ENCODE data around the gene KIAA1217. TPM values are rescaled to one million over a fixed set of nuclear protein-coding genes. Genes with fewer than 3 reads are reported as not detected.

The KIAA1217 gene
- polyA plus RNA-seq, 2 of the 4 experiments (the other 2 are of a cell fraction) = 1.5 to 2.7 TPM

DNA sequence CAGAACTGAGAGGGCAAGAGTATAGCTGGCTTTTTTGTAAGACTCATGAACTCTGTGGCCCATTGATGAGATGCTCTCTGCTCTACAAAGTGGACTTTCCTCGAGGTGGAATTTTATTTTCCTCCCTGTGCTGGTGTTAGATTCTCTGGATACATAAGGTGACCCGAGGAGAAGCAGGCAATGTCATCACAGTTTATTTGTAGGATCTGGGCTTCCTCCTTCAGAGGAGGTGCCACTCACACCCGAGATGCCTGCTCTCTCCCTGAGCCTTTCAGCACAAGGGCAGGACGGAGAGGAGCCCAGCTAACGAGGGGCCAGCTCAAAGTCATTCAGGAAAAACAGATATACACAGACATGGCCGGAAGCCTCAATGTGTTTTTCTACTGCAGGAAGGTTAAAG is 103.0 kb downstream of the KIAA1217 start (continued):
- TF ChIP-seq REST (IDR thresholded peaks at IDR 0.05) = no peak
- TF ChIP-seq TP53 (CRISPR knock-in tag; IDR thresholded peaks at IDR 0.05) = no peak
- TF ChIP-seq MAZ (IDR thresholded peaks at IDR 0.05; ENCODE audit: borderline replicate concordance, low read depth, low read length) = no peak
- TF ChIP-seq EP300 (IDR thresholded peaks at IDR 0.05) = no peak
- TF ChIP-seq BHLHE40 (IDR thresholded peaks at IDR 0.05; ENCODE audit: low read depth, low read length) = no peak
- no peak for TF ChIP-seq HOXA7 (CRISPR knock-in tag; IDR thresholded peaks at IDR 0.05)
- TF ChIP-seq TFCP2L1 (CRISPR knock-in tag; IDR thresholded peaks at IDR 0.05) = no peak

DNA sequence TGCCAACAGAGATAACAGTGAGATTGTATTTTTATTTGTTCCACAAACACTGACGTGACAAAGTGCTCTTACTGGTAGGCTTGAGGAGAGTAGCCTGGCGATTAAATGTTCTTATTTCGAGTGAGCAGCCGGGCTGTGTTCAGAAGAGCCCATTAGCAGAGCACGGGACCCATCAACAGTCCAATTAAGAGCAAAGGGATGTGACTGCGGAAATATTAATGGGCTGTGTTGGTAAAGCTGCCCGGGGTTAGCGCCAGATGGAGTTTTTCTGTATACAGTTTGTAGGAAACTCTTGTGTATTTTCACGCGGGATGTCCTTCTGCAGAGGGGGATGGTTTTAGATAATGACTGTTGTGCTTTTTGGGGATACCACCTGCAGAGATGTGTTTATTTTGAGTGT is 104.3 kb downstream of the KIAA1217 start:
- ATAC-seq = no peak
- ChIA-PET CTCF (interaction anchor here (1.2 kb wide), 1 partner anchor 12 kb away, joined by 3 read pairs; no protein-coding TSS in a partner anchor), POLR2A (no interaction called here)
- Histone ChIP-seq H3K27ac (no peak overlapping the region), H3K9me3 (no peaks in the 10 kb centered on the region), H3K4me2 (no peak overlapping the region), H3K4me3 (no peak overlapping the region), H3K4me1 (no peaks in the 10 kb centered on the region)
- no peak for FAIRE-seq
- 61% methylated on average over 10 of the region's 10 CpGs for WGBS (ENCODE audit: missing lambda C conversion rate)
- TF ChIP-seq ESRRA (IDR thresholded peaks at IDR 0.05; ENCODE audit: borderline replicate concordance, low read length) (no peak), JUNB (IDR thresholded peaks at IDR 0.05) (no peak), ZNF302 (CRISPR knock-in tag; IDR thresholded peaks at IDR 0.05) (no peak), ZSCAN20 (CRISPR knock-in tag; IDR thresholded peaks at IDR 0.05) (no peak), ATOH8 (CRISPR knock-in tag; IDR thresholded peaks at IDR 0.05; ENCODE audit: low read depth) (no peak), NPAS2 (CRISPR knock-in tag; IDR thresholded peaks at IDR 0.05; ENCODE audit: borderline replicate concordance) (no peak), CBX2 (IDR thresholded peaks at IDR 0.05; ENCODE audit: borderline replicate concordance, low read depth) (no peak), ZC3H11A (IDR thresholded peaks at IDR 0.05) (no peak), HDAC2 (IDR thresholded peaks at IDR 0.05) (no peak), RAD21 (conservative IDR thresholded peaks at IDR 0.05 in 1 of 2, IDR thresholded peaks at IDR 0.05 in 1 of 2) (no peak)
- TF ChIP-seq, protein P1, sequence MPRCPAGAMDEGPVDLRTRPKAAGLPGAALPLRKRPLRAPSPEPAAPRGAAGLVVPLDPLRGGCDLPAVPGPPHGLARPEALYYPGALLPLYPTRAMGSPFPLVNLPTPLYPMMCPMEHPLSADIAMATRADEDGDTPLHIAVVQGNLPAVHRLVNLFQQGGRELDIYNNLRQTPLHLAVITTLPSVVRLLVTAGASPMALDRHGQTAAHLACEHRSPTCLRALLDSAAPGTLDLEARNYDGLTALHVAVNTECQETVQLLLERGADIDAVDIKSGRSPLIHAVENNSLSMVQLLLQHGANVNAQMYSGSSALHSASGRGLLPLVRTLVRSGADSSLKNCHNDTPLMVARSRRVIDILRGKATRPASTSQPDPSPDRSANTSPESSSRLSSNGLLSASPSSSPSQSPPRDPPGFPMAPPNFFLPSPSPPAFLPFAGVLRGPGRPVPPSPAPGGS (IDR thresholded peaks at IDR 0.05) = no peak
- no peak for DNase-seq (ENCODE audit: low read depth in 1 of 2, low spot score in 1 of 2)

- Histone ChIP-seq H3K4me2 (no peak overlapping the region), H3K4me1 (no peaks in the 10 kb centered on the region), H3K9me3 (no peaks in the 10 kb centered on the region), H3K4me3 (no peak overlapping the region), H3K27ac (no peak overlapping the region)
- CTCF ChIA-PET = no interaction called here
- POLR2A ChIA-PET = no interaction called here
- FAIRE-seq (no peak), DNase-seq (ENCODE audit: low read depth in 1 of 2, low spot score in 1 of 2) (no peak), ATAC-seq (no peak)
- 60% methylated on average over 6 of the region's 7 CpGs for WGBS (ENCODE audit: missing lambda C conversion rate)
- no peak for TF ChIP-seq CEBPB (IDR thresholded peaks at IDR 0.05)
- no peak for TF ChIP-seq HES2 (IDR thresholded peaks at IDR 0.05)
- TF ChIP-seq POLR2AphosphoS2 (conservative IDR thresholded peaks at IDR 0.05; ENCODE audit: low read length) = no peak
- TF ChIP-seq RCOR1 (IDR thresholded peaks at IDR 0.05; ENCODE audit: low read depth, low read length) = no peak
- TF ChIP-seq JUN (IDR thresholded peaks at IDR 0.05) = no peak
- no peak for TF ChIP-seq BHLHE40 (IDR thresholded peaks at IDR 0.05; ENCODE audit: low read depth, low read length)
- TF ChIP-seq KDM1A (IDR thresholded peaks at IDR 0.05; ENCODE audit: low read depth) = no peak
- TF ChIP-seq ZNF302 (CRISPR knock-in tag; IDR thresholded peaks at IDR 0.05) = no peak
- no peak for TF ChIP-seq NFE2L2 (conservative IDR thresholded peaks at IDR 0.05; ENCODE audit: low read length)
- no peak for TF ChIP-seq HEYL (CRISPR knock-in tag; IDR thresholded peaks at IDR 0.05)
- no peak for TF ChIP-seq CHD2 (IDR thresholded peaks at IDR 0.05; ENCODE audit: low read length, partially characterized antibody)
- TF ChIP-seq CTCF (IDR thresholded peaks at IDR 0.05) = no peak
- no peak for TF ChIP-seq SREBF2 (IDR thresholded peaks at IDR 0.05)
- no peak for TF ChIP-seq USF2 (IDR thresholded peaks at IDR 0.05)
Observed at GRCh38 chr10:24315211-24315610, 106.3 kb downstream of the KIAA1217 start.
